NCI-H345 (cell line): ENCODE results near the gene NFXL1.
"Not testable (repeated sequence)": the region's sequence is repeated elsewhere in the genome, so short reads cannot be mapped to it uniquely, and the experiment has no call there.

Source experiments
- DNase-seq: peaks from one replicate; lab custom pipeline; 2025; lab: John Stamatoyannopoulos, UW

The NFXL1 gene

GRCh38 chr4:47914220-47914925, at the start of gene NFXL1:
Gene NFXL1, minus strand, starts transcription at chr4:47914583. Its CDS starts 380 bp downstream, at chr4:47914203.
- DNase-seq: peak; percentile 94

DNA sequence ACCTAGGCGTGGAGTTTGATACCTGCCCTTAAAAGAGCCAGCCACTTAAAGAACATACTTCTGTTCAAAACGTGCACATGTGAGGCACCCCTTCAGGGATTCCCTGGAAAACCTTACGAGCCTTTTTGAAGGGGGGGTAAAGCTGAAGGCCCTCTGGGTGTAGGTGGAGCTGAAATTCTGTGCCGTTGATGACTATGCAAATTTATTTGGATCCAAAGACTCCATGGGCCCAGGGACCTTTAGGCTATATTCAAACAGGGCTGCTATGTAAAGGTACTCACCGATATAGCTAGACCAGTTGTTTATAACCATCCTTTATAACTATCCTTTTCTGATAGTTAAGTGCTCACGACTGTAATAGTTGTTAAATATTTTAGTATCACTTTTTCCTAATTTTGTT, 40.3 kb upstream of the NFXL1 start:
- no peak for DNase-seq

DNA sequence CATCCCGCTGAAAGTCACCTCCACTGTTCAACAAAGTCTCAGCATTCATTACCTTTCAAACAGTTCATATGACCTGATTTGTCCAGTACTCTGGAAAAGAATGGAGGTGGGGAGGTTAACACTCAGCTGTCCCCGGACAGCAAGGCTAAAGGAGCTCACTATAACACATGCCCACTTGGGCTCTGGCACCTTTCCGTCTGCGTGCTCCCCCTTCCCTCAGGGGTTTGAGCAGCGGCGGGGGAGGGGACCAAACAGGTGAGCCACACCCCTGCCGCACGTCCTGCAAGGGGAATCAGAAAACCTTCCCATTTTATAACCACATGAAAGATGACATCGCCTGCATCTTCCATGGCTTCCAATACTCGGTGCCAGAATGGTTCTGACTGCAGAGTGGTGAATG, 39.9 kb upstream of the NFXL1 start:
- DNase-seq: no peak

GRCh38 chr4:47945930-47946726, 31.7 kb upstream of the NFXL1 start:
- DNase-seq: no peak

DNA sequence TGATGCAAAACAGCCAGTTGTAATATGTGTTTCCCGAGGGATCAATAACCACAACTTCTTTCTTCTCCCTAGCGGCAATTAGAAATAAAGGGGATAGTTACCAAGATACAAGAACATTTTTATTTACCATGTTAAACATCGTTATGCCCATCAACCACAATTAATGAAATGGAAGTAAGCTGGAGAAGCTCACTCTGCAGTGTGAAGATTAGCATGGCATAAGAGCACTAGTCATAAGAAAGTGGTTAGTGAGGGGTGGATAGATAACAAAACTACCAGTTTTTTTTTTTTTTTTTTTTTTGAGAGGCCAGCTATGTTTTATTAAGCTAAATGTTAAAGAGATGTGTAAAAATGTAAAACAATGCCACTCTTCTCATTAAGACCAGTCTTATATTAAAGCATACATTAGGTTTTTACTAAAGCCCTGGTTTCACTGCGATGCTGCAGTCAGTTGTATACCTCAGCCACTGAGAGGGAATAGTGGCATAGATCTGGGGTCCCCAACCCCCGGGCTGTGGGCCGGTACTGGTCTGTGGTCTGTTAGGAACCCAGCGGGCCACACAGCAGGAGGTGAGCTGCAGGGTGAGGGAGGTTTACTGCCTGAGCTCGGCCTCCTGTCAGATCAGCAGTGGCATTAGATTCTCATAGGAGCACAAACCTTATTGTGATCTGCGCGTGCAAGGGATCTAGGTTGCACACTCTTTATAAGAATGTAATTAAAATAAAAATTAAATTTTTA, 27.9 kb upstream of the NFXL1 start:
- DNase-seq: no peak

GRCh38 chr4:47939456-47939855, 25.1 kb upstream of the NFXL1 start:
- DNase-seq: no peak

DNA sequence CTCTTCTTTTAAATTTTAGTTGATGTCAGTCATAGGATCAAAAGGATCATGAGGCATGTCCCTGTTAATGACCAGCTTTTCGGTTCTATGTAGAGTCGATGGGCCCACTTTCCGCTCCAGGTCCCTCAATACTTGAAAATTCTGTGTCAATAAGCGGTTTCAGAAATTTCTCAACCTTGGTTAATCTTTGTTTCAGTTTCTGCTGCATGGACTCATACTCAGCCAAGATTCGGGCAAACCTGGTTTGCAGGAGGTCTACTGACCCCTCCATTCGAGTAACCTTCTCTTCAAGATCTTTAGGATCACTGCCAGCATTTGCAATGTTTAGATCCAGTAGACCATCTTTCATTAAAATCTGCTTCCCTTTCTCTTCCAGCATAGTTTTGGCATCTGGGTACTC, 22.0 kb upstream of the NFXL1 start:
- no peak for DNase-seq

DNA sequence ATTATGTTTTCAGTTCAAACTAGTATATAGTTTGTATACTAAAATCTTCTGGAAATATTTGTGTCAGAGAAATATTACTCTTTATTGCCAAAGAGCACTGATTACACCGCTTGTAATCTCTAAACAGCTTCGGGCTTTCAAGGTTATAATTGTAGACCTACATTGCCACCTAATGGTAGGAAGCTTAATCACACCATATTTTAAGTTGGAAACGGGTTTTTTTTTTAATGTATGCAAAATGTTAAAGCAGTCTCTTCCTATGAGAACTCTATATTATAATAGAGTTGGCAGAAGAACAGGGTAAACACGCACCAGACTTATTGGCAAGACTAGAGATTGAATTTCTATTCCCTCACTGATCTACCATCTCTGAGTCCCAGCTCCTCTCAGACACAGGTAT, 19.5 kb upstream of the NFXL1 start:
- peak; percentile 6 for DNase-seq

- no peak for DNase-seq
Observed at GRCh38 chr4:47930971-47931804, 16.8 kb upstream of the NFXL1 start.

DNA sequence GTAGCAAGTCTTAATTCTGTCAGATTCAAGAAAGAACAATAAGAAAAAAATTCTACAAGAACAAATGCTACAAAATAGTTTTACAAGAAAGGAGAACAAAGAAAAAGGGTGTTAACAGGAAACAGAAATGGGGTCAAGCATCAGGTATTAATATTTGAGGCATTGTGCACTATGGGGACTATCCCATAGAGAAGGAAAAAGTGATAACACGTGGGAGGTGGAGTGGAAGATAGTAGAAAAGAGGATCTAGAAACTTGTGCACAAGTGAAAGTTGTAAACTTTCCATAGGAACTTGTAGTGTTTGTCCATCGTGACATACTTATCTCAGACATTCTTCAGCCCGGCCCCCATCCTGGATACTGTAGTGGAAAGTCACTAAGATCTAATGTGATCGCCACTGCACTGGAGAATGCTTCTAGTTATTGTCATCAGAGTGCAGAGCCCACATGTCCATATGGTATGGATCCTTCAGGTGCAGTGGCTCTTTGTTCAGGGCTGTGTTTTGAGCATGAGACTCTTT, 15.4 kb upstream of the NFXL1 start:
- DNase-seq: no peak

GRCh38 chr4:47926667-47927258, 12.4 kb upstream of the NFXL1 start:
- peak; percentile 4 for DNase-seq

GRCh38 chr4:47923261-47923608, 8.9 kb upstream of the NFXL1 start:
- not testable (repeated sequence) for DNase-seq

DNA sequence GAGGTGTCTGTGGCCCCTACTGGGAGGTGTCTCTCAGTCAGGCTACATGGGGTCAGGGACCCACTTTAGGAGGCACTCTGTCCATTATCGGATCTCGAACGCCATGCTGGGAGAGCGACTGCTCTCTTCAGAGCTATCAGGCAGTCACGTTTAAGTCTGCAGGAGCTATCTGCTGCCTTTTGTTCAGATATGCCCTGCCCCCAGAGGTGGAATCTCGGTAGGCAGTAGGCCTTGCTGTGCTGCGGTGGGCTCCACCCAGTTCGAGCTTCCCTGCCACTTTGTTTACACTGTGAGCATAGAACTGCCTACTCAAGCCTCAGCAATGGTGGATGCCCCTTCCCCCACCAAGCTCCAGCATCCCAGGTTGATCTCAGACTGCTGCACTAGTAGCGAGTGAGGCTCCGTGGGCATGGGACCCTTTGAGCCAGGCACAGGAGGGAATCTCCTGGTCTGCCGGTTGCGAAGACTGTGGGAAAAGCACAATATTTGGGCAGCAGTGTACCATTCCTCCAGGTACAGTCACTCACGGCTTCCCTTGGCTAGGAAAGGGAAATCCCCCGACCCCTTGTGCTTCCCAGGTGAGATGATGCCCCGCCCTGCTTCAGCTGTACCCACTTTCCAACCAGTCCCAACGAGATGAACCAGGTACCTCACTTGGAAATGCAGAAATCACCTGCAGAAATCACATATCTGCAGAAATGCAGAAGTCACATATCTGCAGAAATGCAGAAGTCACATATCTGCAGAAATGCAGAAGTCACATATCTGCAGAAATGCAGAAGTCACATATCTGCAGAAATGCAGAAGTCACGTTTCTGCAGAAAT, 8.3 kb upstream of the NFXL1 start:
- DNase-seq: not testable (repeated sequence)

DNA sequence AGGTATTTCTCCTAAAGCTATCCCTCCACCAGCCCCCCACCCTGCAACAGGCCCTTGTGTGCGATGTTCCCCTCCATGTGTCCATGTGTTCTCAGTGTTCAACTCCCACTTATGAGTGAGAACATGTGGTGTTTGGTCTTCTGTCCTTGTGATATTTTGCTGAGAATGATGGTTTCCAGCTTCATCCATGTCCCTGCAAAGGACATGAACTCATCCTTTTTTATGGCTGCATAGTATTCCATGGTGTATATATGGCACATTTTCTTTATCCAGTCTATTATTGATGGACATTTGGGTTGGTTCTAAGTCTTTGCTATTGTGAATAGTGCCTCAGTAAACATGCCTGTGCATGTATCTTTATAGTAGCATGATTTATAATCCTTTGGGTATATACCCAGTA, 2.8 kb upstream of the NFXL1 start:
- DNase-seq: not testable (repeated sequence)

DNA sequence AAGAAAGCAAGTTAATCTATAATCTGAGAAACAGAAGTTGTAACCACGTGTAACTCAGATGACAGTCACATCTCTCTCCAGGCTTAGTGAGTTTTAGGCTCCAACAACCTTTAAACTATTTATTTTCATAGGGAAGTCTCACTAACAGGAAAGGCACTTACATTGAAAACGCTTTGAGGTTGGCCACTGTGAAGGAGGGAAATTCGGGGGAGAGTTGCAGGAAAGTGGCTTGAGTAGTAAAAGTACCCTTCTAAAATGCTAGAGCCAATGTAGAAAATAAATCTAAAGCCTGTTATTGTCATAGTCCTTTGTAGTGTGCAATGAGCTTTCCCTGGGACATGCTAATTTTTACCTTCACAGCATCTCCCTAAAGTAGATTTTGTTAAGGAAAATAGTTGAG, 995 bp upstream of the NFXL1 start:
- DNase-seq: no peak

DNA sequence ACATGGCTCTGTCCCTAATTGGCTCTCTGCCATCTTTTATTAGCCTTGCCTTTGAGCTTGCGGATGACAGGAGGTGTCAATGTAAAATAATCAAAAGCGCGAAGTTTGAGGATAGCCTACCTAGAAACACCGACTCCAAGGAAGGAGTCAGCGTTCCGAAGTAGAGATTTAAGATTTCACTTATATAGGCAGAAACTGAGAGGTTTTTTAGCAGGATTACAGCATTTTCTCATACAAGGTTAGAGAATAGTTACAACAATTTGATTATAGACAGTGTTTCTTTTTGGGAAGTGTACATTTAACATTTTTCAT, 499 bp upstream of the NFXL1 start:
- no peak for DNase-seq

GRCh38 chr4:47913861-47914219, 543 bp downstream of the NFXL1 start:
- DNase-seq: peak; percentile 26

DNA sequence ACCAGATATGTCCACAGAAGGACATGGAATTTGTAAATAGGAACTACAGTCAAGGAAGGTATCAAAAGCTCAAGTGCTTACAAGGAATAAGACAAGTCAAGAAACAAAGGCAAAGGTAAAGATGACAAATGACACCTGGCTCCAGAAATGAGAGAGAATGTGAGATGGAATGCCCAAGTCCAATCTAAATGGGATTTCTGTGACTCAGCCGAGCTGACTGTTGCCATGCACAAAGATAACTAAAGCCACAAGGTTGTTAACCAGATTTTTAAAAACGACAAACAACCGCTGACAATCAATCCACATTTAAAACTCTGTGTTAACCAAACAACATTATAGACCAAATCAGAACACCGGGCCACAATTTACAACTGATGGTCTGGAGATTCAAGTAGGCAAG, 1.1 kb downstream of the NFXL1 start:
- no peak for DNase-seq

- DNase-seq: no peak
Observed at GRCh38 chr4:47907089-47907646, 7.2 kb downstream of the NFXL1 start.

GRCh38 chr4:47899639-47900038, 14.7 kb downstream of the NFXL1 start:
- peak; percentile 26 for DNase-seq
